GM12801 (cell line): ENCODE results near the gene MYBPC3.

Experiments
- TF ChIP-seq, protein P1 (sequence below): IDR thresholded peaks from one replicate; pipeline ENCODE4 v1.5.1; 2011; ENCODE audit warnings: control low read depth; ENCODE audit not compliant: insufficient read length; ENCODE audit errors: extremely low read depth

Gene MYBPC3

DNA sequence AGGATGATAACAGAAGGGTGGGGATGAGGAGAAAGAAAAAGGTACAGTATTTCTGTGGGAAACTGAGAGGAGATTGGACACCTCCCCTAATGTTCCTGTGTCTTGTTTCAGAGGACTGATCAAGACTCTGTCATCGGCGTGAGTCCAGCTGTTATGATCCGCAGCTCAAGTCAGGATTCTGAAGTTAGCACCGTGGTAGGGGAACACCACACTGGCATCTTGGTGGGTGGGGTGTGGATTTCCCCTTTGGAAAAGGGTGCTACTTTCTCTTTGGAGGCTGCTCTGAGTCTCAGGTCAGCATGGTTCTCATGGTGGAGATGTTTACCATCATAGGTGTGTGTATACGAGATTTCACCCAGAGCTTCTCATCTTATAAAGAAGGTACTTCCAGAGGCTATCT is 57.1 kb downstream of the MYBPC3 start:
- TF ChIP-seq, protein P1, sequence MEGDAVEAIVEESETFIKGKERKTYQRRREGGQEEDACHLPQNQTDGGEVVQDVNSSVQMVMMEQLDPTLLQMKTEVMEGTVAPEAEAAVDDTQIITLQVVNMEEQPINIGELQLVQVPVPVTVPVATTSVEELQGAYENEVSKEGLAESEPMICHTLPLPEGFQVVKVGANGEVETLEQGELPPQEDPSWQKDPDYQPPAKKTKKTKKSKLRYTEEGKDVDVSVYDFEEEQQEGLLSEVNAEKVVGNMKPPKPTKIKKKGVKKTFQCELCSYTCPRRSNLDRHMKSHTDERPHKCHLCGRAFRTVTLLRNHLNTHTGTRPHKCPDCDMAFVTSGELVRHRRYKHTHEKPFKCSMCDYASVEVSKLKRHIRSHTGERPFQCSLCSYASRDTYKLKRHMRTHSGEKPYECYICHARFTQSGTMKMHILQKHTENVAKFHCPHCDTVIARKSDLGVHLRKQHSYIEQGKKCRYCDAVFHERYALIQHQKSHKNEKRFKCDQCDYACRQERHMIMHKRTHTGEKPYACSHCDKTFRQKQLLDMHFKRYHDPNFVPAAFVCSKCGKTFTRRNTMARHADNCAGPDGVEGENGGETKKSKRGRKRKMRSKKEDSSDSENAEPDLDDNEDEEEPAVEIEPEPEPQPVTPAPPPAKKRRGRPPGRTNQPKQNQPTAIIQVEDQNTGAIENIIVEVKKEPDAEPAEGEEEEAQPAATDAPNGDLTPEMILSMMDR = no peak

DNA sequence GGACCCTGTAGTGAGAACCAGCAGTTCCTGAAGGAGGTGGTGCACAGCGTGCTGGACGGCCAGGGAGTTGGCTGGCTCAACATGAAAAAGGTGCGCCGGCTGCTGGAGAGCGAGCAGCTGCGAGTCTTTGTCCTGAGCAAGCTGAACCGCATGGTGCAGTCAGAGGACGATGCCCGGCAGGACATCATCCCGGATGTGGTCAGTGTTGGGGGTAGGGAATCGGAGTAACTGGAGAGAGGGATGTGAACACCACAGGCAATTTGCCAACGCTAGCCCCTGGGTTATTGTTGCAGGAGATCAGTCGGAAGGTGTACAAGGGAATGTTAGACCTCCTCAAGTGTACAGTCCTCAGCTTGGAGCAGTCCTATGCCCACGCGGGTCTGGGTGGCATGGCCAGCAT is 62.6 kb downstream of the MYBPC3 start:
- TF ChIP-seq, protein P1 = no peak

DNA sequence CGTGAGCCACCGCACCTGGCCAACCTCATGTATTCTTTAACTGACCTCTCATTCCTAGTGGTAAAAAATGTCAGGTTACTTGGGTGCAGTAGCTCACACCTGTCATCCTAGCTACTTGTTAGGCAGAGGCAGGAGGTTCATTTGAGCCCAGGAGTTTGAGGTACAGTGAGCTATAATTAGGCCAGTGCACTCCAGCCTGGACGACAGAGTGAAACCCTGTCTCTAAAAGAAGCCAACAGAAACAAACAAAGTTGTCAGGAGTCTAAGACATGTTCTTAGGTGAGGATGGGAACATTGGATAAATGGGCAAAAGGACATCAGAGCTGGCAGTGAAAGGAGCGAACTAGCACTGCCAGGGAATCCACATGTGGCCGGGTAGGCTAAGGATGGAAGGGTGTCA is 64.4 kb downstream of the MYBPC3 start:
- TF ChIP-seq, protein P1 = no peak

DNA sequence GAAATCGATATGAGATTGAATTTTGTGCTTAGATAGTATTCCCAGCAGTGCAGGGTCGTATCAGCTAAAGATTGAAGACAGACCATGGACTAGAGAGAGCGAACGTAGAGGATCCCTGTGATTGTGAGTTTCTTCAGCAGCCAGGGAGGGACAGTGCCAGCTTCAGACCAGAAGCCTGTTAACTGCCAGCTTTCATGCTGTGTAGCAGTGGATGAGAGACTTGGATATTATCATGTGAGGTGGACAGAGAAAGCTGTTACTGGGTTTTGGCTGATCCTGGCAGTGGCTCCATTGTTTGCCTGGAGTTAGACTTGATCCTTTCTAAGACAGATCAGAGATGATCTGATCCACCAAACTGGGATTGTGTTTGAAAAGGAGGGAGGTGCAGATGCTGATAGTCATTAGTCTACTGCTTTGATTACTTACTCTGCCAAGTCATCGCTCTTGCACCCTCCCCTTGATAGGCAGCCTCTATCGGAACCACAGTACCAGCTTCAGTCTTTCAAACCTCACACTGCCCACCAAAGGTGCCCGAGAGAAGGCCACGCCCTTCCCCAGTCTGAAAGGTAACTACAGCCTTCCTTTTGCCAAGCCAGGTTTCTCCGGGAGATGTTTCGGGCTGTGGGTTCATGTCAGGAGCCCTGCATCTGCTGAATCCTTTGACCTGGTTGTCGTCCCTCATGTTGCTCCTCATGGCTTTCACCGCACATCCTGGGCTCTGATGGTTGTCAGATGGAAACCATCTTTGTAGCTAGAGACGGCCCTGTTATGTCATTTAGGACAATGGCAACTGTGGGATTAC is 66.3 kb downstream of the MYBPC3 start:
- TF ChIP-seq, protein P1 = no peak

DNA sequence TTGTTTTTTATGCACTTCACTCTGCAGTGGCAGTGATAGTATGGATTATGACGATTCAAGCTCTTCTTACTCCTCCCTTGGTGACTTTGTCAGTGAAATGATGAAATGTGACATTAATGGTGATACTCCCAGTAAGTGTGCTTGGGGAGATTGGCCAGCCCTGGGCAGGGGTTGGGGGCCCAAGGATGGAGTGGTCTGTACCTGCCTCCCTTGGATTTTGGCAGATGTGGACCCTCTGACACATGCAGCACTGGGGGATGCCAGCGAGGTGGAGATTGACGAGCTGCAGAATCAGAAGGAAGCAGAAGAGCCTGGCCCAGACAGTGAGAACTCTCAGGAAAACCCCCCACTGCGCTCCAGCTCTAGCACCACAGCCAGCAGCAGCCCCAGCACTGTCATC is 68.4 kb downstream of the MYBPC3 start:
- TF ChIP-seq, protein P1 = no peak

DNA sequence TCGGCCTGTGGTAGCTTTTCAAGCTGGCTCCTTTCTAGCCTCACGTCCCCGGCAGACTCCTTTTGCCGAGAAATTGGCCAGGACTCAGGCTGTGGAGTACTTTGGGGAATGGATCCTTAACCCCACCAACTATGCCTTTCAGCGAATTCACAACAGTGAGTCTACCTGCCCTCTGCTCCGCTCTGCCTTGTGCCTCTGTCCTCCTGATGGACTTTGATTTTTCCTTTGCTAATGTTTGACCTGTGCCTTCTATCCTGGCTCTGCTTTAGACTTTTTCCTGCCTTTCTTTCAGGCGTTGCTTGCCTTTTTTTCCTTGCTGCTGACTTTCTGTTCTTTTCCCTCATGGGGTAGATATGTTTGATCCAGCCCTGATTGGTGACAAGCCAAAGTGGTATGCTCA is 70.0 kb downstream of the MYBPC3 start:
- TF ChIP-seq, protein P1 = no peak
